EL (cell line): ENCODE data around the gene HACD4.

Experiments
- DNase-seq: peaks from one replicate; pipeline ENCODE4 v3.0.0-alpha.2; 2016

HACD4 gene

GRCh38 chr9:20962536-20963225 is 68.8 kb downstream of the HACD4 start:
- no peak for DNase-seq

DNA sequence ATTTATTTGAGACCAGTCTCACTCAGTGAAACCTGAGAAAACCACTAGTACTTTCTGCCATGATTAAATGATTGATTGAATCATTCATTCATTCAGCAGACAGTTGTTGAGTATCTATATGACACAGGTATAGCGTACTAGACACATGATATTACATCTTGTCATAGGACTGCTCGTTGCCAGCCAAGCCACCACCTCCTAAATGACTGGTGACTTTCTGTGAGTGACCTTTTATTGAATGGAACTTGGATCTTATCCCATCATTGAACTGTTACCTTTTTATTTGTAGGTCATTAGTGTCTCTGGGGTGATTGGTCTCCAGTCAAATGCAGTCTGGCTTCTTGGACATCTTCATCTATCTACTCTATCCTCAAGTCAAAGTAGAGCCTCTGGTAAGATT is 80.7 kb downstream of the HACD4 start:
- no peak for DNase-seq
